HG03108 (cell line): ENCODE data around the gene TAPBP.
"Not testable (repeated sequence)": the region's sequence is repeated elsewhere in the genome, so short reads cannot be mapped to it uniquely, and the experiment has no call there.

Source experiments
- ATAC-seq: cut with Tn5 transposase; IDR thresholded peaks from one replicate; pipeline ENCODE4 v1.9.1; 2021; ENCODE audit warnings: moderate library complexity; ENCODE audit not compliant: unreplicated experiment

The TAPBP gene

GRCh38 chr6:33313709-33314514, at the start of gene TAPBP:
Gene TAPBP (minus strand): TSS chr6:33314078. CDS start chr6:33314041, 37 bp downstream.
- peak; percentile 35 for ATAC-seq

GRCh38 chr6:33363486-33363885, 49.6 kb upstream of the TAPBP start:
- ATAC-seq = not testable (repeated sequence)

- ATAC-seq = no peak
These were observed 45.5 kb upstream of the TAPBP start for GRCh38 chr6:33359331-33359730.

- not testable (repeated sequence) for ATAC-seq
These were observed 43.4 kb upstream of the TAPBP start for GRCh38 chr6:33357160-33357871.

DNA sequence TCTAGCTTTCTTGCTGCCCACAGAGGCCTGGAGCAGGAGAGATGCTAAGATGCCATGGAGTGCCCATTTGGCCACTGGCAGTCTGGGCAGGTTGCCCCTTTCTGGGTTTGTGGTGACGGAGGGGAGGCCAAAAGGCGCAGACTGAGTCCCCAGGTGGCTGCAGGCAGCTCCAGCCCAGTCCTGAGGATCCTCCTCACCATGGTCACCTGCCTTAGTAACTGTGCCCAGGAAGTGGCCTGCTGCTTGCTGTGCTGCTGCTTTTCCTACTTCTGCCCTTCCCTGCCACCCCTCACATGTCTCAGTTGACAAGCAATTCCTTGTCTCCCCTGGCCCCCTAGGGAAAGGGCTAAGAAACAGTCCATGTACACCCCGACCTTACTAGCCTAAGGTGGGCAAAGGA, 42.4 kb upstream of the TAPBP start:
- no peak for ATAC-seq

DNA sequence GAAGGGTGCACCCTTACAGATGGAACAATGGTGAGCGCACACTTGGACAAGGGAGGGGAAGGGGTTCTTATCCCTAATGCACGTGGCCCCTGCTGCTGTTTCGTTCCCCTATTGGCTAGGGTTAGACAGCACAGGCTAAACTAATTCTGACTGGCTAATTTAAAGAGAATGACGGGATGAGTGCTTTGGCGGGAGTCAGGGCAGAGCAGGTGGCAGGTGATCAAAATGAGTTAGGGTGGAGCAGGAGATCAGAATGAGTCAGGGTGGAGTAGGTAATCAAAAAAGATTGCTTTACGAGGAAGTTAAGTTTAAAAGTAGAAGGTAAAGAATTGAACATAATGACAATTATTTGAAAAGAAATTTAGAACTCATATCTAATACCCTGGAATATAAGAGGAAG, 42.0 kb upstream of the TAPBP start:
- not testable (repeated sequence) for ATAC-seq

- no peak for ATAC-seq
These were observed 33.9 kb upstream of the TAPBP start for GRCh38 chr6:33347816-33348215.

DNA sequence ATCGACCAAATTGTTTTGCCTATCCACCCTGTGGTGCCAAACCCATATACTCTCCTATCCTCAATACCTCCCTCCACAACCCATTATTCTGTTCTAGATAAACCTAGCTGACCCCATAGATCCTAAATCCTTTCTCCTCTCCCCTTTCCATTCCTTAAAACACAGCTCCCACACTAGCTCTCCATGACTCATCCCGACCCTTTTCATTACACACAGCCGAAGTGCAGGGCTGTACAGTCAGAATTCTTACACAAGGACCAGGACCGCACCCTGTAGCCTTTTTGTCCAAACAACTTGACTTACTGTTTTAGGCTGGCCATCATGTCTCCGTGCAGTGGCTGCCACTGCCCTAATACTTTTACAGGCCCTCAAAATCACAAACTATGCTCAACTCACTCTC, 33.1 kb upstream of the TAPBP start:
- ATAC-seq = not testable (repeated sequence)

- no peak for ATAC-seq
These were observed 31.1 kb upstream of the TAPBP start for GRCh38 chr6:33344701-33345697.

DNA sequence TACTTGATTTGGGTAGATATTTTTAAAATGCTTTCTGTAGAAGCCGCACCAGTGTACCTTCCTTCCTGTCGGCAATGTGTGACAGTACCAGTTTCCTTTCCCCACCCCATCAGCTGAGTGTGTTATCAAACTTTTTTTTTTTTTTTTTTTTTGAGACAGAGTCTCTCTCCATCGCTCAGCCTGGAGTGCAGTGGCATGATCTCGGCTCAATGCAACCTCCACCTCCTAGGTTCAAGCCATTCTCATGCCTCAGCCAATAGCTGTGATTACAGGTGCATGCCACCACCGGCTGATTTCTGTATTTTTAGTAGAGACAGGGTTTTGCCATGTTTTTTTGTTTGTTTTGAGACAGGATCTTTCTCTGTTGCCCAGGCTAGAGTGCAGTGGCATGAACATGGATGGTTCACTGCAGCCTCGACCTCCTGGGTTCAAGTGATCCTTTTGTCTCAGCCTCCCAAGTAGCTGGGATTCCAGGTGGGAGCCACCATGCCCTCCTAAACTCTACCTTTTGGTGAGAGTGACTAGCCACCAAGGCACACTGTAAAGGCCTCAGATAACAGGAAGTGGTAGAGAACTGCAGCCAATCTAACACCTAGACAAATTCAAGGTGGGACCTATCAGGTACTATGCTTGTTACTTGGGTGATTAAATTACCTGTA, 30.2 kb upstream of the TAPBP start:
- ATAC-seq = peak; percentile 50

- ATAC-seq = not testable (repeated sequence)
These were observed 29.7 kb upstream of the TAPBP start for GRCh38 chr6:33343606-33343952.

DNA sequence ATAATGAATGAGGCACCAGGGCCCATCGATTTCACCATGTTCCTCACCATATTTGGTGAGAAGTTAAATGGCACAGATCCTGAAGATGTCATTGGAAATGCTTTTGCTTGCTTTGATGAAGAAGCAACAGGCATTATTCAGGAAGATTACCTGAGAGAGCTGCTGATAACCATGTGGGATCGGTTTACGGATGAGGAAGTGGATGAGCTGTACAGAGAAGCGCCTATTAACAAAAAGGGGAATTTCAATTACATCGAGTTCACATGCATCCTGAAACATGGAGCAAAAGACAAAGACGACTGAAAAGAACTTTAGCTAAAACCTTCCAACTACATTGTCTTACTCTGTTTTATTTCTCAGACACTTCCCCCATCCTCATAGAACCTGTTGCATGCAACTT, 25.3 kb upstream of the TAPBP start:
- ATAC-seq = no peak

DNA sequence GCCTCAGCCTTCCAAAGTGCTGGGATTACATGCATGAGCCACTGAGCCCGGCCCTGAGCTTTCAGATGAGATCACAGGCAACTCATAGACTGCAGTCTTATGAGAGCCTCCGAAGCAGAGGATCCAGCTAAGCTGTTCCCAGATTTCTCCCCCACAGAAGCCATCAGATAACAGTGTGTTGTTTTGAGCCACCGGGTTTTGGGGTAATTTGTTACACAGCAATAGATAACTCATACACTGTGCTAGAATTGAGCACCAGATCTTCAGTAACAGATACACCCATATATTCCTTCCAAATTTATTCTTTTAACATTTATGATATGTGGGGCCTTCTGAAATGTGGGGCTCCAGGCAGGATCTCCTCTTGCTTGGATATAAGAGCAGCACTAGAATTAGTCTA, 22.6 kb upstream of the TAPBP start:
- no peak for ATAC-seq

DNA sequence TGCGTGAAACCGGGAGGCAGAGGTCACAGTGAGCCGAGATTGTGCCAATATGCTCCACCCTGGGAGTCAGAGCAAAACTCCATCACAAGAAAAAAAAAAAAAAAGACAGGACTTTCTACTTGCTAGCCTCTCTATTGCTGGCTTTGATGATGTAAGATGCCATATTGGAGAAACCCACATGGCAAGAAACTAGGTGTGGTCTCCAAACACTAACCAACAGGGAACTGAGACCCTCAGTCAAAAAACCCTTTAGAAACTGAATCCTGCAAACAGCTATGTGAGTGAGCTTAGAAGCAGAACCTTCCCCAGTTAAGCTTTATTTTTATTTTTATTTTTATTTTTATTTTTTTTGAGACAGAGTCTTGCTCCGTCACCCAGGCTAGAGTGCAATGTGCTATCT, 22.0 kb upstream of the TAPBP start:
- ATAC-seq = no peak

GRCh38 chr6:33333666-33334065, 19.8 kb upstream of the TAPBP start:
- ATAC-seq = no peak

- no peak for ATAC-seq
These were observed 16.9 kb upstream of the TAPBP start for GRCh38 chr6:33330736-33331135.

DNA sequence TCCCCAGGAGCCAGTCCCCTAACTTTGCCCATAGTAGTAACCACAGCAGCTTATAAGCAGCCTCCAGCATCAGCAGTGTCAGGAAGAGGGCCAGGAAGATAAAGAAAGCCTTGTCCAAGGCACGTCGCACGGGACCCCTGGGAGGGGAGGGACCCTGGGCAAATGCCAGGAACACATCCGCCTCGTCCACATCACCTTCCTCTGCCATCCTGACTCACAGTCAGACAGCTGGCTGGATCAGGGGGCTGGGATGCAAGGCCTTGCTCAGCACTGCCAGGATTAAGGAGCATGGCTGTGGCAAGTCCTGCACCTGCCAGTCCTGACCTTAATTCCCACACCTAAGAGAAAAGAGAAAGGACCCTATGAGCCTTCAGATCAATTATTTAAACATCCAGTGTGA, 15.2 kb upstream of the TAPBP start:
- ATAC-seq = no peak

GRCh38 chr6:33324125-33324524, 10.2 kb upstream of the TAPBP start:
- no peak for ATAC-seq

- no peak for ATAC-seq
These were observed 9.7 kb upstream of the TAPBP start for GRCh38 chr6:33323623-33323948.

GRCh38 chr6:33321227-33321626, 7.3 kb upstream of the TAPBP start:
- ATAC-seq = no peak
